Measurements from ENCODE around the gene PTBP1.

DNA sequence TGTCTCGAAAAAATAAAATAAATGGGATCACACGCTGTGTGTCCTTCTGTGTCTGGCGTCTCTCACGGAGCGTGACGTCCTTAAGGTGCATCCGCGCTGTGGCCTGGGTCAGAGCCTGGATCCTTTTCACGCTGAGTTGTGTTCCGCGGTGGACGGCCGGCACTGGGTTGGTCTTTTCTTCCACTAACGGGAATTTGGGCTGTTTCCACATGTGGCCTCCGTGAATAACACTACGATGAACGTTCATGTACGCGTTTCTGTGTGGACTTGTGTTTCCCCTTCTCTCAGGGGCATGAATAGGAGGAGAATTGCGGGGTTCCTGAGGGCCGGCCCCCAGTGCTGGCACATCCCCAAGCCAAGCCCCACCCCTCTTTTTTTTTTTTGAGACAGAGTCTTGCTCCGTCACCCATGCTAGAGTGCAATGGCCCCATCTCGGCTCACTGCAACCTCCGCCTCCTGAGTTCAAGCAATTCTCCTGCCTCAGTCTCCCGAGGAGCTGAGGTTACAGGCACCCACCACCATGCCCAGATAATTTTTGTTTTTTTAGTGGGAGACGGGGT lies 6.2 kb upstream of the PTBP1 start:
- TF ChIP-seq, protein P1, sequence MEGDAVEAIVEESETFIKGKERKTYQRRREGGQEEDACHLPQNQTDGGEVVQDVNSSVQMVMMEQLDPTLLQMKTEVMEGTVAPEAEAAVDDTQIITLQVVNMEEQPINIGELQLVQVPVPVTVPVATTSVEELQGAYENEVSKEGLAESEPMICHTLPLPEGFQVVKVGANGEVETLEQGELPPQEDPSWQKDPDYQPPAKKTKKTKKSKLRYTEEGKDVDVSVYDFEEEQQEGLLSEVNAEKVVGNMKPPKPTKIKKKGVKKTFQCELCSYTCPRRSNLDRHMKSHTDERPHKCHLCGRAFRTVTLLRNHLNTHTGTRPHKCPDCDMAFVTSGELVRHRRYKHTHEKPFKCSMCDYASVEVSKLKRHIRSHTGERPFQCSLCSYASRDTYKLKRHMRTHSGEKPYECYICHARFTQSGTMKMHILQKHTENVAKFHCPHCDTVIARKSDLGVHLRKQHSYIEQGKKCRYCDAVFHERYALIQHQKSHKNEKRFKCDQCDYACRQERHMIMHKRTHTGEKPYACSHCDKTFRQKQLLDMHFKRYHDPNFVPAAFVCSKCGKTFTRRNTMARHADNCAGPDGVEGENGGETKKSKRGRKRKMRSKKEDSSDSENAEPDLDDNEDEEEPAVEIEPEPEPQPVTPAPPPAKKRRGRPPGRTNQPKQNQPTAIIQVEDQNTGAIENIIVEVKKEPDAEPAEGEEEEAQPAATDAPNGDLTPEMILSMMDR (conservative IDR thresholded peaks at IDR 0.05), result no peak
- no peak for TF ChIP-seq ZFX (IDR thresholded peaks at IDR 0.05)

All from C4-2B (cell line).